Lower lobe of right lung (tissue), 2 donors: Measurements from ENCODE around the gene ESYT2. TPM values are rescaled to one million over a fixed set of nuclear protein-coding genes. Genes with fewer than 3 reads are reported as not detected.
"Not testable (repeated sequence)": the region's sequence is repeated elsewhere in the genome, so short reads cannot be mapped to it uniquely, and the experiment has no call there.

Experiments
- ATAC-seq, 2 donors: fragments of 200-7000 bp; cut with Tn5 transposase; one replicate each; pipeline ENCODE4 v1.9.1; 2020 to 2022; ENCODE audit warnings: mild to moderate bottlenecking in 2 of 2, moderate library complexity in 2 of 2
- DNase-seq: peaks from one replicate; pipeline ENCODE4 v3.0.0-alpha.2; 2020
- H3K27ac ChIP-seq: fragments of 200-600 bp; one replicate; pipeline ENCODE4 v1.8.0; 2022
- H3K27me3 ChIP-seq: fragments of 200-600 bp; one replicate; pipeline ENCODE4 v1.8.0; 2022; ENCODE audit warnings: low read depth
- H3K36me3 ChIP-seq: fragments of 200-600 bp; one replicate; pipeline ENCODE4 v1.8.0; 2022; ENCODE audit warnings: mild to moderate bottlenecking
- H3K4me1 ChIP-seq: fragments of 200-600 bp; one replicate; pipeline ENCODE4 v1.8.0; 2022
- H3K4me3 ChIP-seq: fragments of 200-600 bp; one replicate; pipeline ENCODE4 v1.8.0; 2022; ENCODE audit warnings: mild to moderate bottlenecking
- H3K9me3 ChIP-seq: fragments of 200-600 bp; one replicate; pipeline ENCODE4 v1.8.0; 2022
- intact Hi-C: fragments of 100-400 bp; cut with DNase I; formaldehyde crosslinking; loops from one replicate; pipeline ENCODE4 v1.11.0; 2022
- total RNA-seq: library from RNA; stranded (reverse); fragmentation: NEBNext Ultra II Directional; extraction: Animal tissue kit (Norgen Biotek cat#: 25700); gene quantifications from one replicate; pipeline ENCODE4 v1.2.1, GENCODE V29; 2021
- TF ChIP-seq, protein P1 (sequence below): fragments of 200-600 bp; IDR thresholded peaks from one replicate; pipeline ENCODE4 v1.8.0; 2022; ENCODE audit warnings: antibody characterized with exemption, mild to moderate bottlenecking
- donor health status: DM: no; HTN: yes; CAD: no; lungs with severe emphysema.

The ESYT2 gene
- total RNA-seq, 1 donor from 2014 or later = 55.5 TPM

DNA sequence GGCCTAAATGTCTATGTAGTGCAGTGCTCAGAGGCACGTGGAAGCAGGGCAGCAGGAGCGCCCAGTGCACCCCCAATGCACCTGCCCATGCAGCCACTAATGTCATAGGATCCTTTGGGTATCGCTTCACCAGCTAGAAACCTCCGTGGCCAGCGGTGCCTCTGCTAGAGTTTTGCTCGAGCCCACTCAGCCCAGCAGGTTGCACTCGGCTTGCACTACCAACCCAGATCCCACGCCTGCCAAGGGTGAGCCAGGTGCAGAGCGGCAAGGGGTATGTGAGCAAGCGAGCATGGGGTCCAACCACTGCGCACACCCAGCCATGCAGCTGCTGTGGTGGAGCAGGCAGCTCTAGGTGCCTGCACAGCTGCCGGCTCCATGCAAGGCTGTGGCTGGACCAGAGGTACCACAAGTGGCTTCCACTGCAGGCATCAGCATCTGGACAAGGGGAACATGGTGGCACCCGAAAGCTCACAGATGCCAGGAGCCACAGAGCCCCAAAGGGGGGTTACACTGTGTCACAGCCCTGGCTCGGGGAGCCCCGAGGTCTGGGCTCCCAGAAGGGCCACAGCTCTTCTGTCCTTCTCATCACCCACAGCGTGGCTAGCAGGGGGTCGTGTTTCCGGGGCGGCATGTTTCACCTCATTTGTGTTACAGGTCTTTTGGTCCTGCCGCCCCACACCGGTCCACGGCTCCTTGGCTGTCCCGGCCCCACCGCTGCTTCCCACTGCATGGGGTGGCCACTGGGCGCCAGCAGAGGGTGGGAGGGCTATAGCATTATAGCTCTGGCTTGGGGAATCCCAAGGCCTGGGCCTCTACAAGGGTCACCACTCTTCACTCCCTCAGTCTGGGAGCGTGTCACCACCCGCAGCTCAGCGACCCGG, 122.4 kb downstream of the ESYT2 start:
- ATAC-seq (no peak), DNase-seq (no peak)
- Histone ChIP-seq H3K36me3 (no peaks in the 10 kb centered on the region), H3K27me3 (no peaks in the 10 kb centered on the region), H3K4me1 (peaks cover 16% of the 10 kb centered on the region), H3K27ac (no peak overlapping the region), H3K4me3 (no peak overlapping the region), H3K9me3 (no peaks in the 10 kb centered on the region)
- intact Hi-C loops = no loop called here
- TF ChIP-seq, protein P1, sequence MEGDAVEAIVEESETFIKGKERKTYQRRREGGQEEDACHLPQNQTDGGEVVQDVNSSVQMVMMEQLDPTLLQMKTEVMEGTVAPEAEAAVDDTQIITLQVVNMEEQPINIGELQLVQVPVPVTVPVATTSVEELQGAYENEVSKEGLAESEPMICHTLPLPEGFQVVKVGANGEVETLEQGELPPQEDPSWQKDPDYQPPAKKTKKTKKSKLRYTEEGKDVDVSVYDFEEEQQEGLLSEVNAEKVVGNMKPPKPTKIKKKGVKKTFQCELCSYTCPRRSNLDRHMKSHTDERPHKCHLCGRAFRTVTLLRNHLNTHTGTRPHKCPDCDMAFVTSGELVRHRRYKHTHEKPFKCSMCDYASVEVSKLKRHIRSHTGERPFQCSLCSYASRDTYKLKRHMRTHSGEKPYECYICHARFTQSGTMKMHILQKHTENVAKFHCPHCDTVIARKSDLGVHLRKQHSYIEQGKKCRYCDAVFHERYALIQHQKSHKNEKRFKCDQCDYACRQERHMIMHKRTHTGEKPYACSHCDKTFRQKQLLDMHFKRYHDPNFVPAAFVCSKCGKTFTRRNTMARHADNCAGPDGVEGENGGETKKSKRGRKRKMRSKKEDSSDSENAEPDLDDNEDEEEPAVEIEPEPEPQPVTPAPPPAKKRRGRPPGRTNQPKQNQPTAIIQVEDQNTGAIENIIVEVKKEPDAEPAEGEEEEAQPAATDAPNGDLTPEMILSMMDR = no peak

DNA sequence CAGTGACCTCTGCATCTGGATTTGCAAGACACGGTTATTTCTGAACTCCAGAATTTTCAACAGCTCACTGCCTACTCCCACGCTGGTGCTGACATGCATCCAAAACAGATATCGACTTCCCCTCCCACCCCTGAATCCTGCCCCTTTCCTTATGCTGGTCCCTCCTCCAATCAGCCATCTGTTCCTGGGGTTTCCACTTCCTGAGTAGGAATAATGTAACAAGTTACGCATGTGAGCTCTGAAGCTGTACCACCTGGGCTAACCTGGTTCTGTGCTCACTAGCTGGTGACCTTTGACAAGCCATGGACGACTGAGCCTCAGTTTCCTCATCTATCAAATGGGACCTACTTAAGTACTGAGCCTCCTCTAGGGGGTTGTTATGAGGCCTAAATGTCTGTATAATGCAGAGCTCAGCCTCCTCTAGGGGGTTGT, 123.0 kb downstream of the ESYT2 start:
- H3K4me3 ChIP-seq = no peak overlapping the region
- no peak for DNase-seq
- no peaks in the 10 kb centered on the region for H3K36me3 ChIP-seq
- TF ChIP-seq, protein P1 = no peak
- ATAC-seq = no peak
- intact Hi-C loops = no loop called here
- H3K27ac ChIP-seq = no peak overlapping the region
- H3K9me3 ChIP-seq = no peaks in the 10 kb centered on the region
- no peaks in the 10 kb centered on the region for H3K27me3 ChIP-seq
- H3K4me1 ChIP-seq = peaks cover 16% of the 10 kb centered on the region

DNA sequence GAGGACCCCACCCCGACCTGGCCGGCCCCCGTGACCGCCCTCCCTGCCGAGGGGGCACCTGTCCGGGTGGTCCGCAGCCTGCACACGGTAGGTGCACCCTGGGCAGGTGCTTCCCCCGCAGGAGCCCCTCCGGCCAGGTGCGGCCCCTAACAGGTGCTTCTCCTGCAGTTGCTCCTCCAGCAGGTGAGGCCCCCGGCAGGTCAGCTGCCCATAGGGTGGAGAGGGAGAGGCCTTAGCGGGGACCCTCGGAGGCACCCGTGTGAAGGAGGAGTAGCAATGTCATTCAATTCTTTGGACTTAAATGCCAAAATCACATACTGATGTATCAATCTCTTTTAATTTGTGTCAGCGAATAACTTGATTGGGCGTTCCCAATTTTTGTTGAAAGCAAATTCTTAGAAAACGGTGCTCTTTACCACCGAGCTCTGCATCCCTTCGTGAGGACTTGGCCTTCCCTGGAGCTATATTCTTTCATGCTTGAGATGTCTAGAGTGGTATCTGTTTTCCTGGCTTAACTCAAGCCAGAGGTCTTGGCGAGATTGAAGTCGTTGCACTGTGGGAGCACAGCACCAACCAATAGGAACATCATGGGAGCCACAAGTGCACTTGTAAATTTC, 124.0 kb downstream of the ESYT2 start:
- TF ChIP-seq, protein P1 = no peak
- ATAC-seq (no peak), DNase-seq (no peak)

DNA sequence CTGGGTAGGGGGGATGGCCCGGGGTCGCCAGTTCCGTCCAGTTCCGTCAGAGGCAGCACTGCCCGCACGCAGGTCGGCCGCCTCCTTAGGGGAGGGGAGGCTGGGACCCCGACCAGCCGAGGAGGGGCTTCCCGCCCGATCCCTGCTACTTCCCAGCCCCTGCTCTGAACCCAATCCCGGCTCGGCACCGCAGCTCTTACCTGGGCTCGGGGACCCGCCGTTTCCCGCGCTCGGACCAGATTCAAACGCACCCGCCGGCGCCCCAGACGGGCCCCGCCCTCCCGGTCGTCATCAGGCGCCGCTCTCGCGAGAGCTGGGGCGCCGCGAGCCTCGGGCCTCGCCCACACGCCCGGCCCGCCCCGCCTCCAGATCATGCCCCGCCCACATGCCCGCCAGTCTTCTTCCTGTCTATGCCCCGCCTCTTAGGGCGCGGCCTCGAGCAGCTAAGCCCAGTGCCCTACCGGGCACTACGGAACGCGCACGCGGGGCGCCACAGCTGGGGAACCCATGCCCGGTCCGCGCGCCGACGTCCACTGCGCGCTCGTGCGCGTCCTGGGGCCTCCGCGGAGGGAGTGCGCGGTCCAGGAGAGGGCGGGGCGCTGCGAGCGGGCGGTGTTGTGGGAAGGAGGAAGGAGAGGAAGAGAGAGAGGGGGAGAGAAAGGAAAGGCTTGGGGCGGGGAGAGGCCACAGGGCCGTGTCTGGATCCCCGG, 124.6 kb downstream of the ESYT2 start, which contains the start of gene NCAPG2:
NCAPG2 (minus strand) TSS at position 281 of the 710 bp plus-strand sequence. CDS start 2,905 bp downstream, outside the sequence.
- peak; percentile 99 for ATAC-seq
- Histone ChIP-seq H3K4me1 (peaks cover 16% of the 10 kb centered on the region), H3K9me3 (no peaks in the 10 kb centered on the region), H3K36me3 (no peaks in the 10 kb centered on the region), H3K4me3 (peak within 1 kb of the TSS; percentile 92), H3K27ac (peak within 1 kb of the TSS; percentile 89), H3K27me3 (no peaks in the 10 kb centered on the region)
- TF ChIP-seq, protein P1 = peak; percentile 19
- intact Hi-C loops = no loop called here
- peak; percentile 100 for DNase-seq

More for the DNA sequence above, 124.0 kb downstream of the ESYT2 start:
- Histone ChIP-seq H3K27ac (peak overlapping the region; percentile 89), H3K4me3 (peak overlapping the region; percentile 92), H3K27me3 (no peaks in the 10 kb centered on the region), H3K36me3 (no peaks in the 10 kb centered on the region), H3K9me3 (no peaks in the 10 kb centered on the region), H3K4me1 (peaks cover 16% of the 10 kb centered on the region)
- intact Hi-C loops = no loop called here

DNA sequence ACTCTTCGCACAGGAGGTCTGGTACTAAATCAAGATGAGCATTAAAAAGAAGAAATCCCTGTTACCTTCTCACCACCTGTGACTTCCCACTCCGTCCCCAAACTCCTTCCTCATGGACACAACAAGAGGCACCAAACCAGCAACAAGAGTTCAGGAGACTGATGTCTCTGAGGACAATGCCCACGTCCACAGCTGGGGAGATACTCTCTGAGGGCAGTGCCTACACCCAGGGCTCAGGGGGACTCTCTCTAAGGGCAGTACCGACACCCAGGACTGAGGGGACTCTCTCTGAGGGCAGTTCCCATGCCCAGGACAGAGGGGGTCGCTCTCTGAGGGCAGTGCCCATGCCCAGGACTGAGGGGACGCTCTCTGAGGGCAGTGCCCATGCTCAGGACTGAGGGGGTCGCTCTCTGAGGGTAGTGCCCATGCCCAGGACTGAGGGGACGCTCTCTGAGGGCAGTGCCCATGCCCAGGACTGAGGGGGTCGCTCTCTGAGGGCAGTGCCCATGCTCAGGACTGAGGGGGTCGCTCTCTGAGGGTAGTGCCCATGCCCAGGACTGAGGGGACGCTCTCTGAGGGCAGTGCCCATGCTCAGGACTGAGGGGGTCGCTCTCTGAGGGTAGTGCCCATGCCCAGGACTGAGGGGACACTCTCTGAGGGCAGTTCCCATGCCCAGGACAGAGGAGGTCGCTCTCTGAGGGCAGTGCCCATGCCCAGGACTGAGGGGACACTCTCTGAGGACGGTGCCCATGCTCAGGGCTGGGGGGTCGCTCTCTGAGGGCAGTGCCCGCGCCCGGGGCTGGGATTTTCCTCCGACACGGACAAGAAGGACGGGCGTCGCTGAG, 125.4 kb downstream of the ESYT2 start:
- H3K4me3 ChIP-seq = peak overlapping the region; percentile 92
- H3K36me3 ChIP-seq, DNase-seq, ATAC-seq, H3K27me3 ChIP-seq, intact Hi-C loops, H3K9me3 ChIP-seq: not testable (repeated sequence)
- H3K27ac ChIP-seq = peak overlapping the region; percentile 89
- H3K4me1 ChIP-seq = peaks cover 16% of the 10 kb centered on the region
